GM12878 (cell line): ENCODE results near the gene FCHSD2. TPM values are rescaled to one million over a fixed set of nuclear protein-coding genes. Genes with fewer than 3 reads are reported as not detected.

Experiments
- BACH1 ChIP-seq: fragments of 450-650 bp; IDR thresholded peaks from 2 replicates; pipeline ENCODE4 v1.6.1; 2017; ENCODE audit warnings: mild to moderate bottlenecking, borderline replicate concordance
- BMI1 ChIP-seq: fragments of 450-650 bp; IDR thresholded peaks from 2 replicates; pipeline ENCODE4 v1.6.1; 2016; ENCODE audit warnings: mild to moderate bottlenecking, moderate library complexity, borderline replicate concordance
- BRCA1 ChIP-seq: IDR thresholded peaks from 2 replicates; pipeline ENCODE4 v1.6.1; 2011; ENCODE audit warnings: low read depth, low read length, improper control_type of control experiment
- CBX5 ChIP-seq: sonication (generic); IDR thresholded peaks from 2 replicates; pipeline ENCODE4 v1.6.1; 2016; ENCODE audit warnings: low read depth, moderate library complexity, mild to moderate bottlenecking, inconsistent platforms
- CREB1 ChIP-seq: IDR thresholded peaks from 2 replicates; pipeline ENCODE4 v1.6.1; 2012; ENCODE audit warnings: low read depth, mild to moderate bottlenecking, inconsistent platforms
- DPF2 ChIP-seq: fragments of 450-650 bp; IDR thresholded peaks from 2 replicates; pipeline ENCODE4 v1.6.1; 2017; ENCODE audit warnings: mild to moderate bottlenecking
- FOXM1 ChIP-seq: IDR thresholded peaks from 2 replicates; pipeline ENCODE4 v1.6.1; 2012; ENCODE audit warnings: low read depth, mild to moderate bottlenecking, inconsistent platforms, low read length, moderate library complexity
- HDGF ChIP-seq: fragments of 450-650 bp; IDR thresholded peaks from 2 replicates; pipeline ENCODE4 v1.6.1; 2016; ENCODE audit warnings: antibody characterized with exemption
- JUNB ChIP-seq: IDR thresholded peaks from 2 replicates; pipeline ENCODE4 v1.6.1; 2016; ENCODE audit warnings: antibody characterized with exemption, mild to moderate bottlenecking
- MEF2A ChIP-seq: IDR thresholded peaks from 2 replicates; pipeline ENCODE4 v1.6.1; 2011; ENCODE audit warnings: low read depth, mild to moderate bottlenecking, low read length, moderate library complexity; ENCODE audit not compliant: insufficient read depth
- MTA2 ChIP-seq: fragments of 450-650 bp; IDR thresholded peaks from 2 replicates; pipeline ENCODE4 v1.6.1; 2016; ENCODE audit warnings: low read depth, mild to moderate bottlenecking, moderate library complexity
- PML ChIP-seq: IDR thresholded peaks from 2 replicates; pipeline ENCODE4 v1.6.1; 2012; ENCODE audit warnings: low read length, inconsistent platforms
- RAD21 ChIP-seq: IDR thresholded peaks from 2 replicates; pipeline ENCODE4 v1.6.1; 2011; ENCODE audit warnings: mild to moderate bottlenecking, low read depth, low read length, moderate library complexity; ENCODE audit not compliant: insufficient read depth
- RUNX3 ChIP-seq: IDR thresholded peaks from 2 replicates; pipeline ENCODE4 v1.6.1; 2012; ENCODE audit warnings: low read length, inconsistent platforms
- SP1 ChIP-seq: IDR thresholded peaks from one replicate; pipeline ENCODE4 v1.6.1; 2011; ENCODE audit warnings: low read depth, low read length
- TCF3 ChIP-seq: IDR thresholded peaks from 2 replicates; pipeline ENCODE4 v1.6.1; 2012; ENCODE audit warnings: low read depth, mild to moderate bottlenecking, low read length, borderline replicate concordance; ENCODE audit not compliant: insufficient read depth
- polyA plus RNA-seq, 11 experiments: library from polyadenylated mRNA; depleted of rRNA in 4 of 11; unstranded in 6 of 11; stranded (reverse) in 5 of 11; fragments of >200 nt; fragmentation: Nextera tagmentation in 4 of 11; fragmentation: Illumina TruSeq in 1 of 11; extraction: Ambion mirVana in 4 of 11; extraction: Trizol in 1 of 11; gene quantifications; 1 replicate in 1 of 11; 2 replicates in 10 of 11; pipeline versions ENCODE4 v1.2.1 to v1.2.3, GENCODE V29; 2011 to 2016; ENCODE audit warnings: inconsistent platforms in 2 of 11, missing spikeins in 2 of 11, low read depth in 1 of 11
- total RNA-seq, 4 experiments: library from RNA; depleted of rRNA in 3 of 4; stranded (reverse); fragments of >200 nt in 3 of 4; fragmentation: Illumina TruSeq in 1 of 4; extraction: Trizol in 1 of 4; gene quantifications; 2 replicates each; pipeline versions ENCODE4 v1.2.1 to v1.2.3, GENCODE V29; 2013 to 2021
- TF ChIP-seq, protein P1 (sequence below): IDR thresholded peaks from 2 replicates; pipeline ENCODE4 v1.6.1; 2012; ENCODE audit warnings: improper control_type of control experiment, low read depth, low read length; ENCODE audit not compliant: insufficient replicate concordance
- TF ChIP-seq, protein P2 (sequence below): fragments of 450-650 bp; IDR thresholded peaks from 2 replicates; pipeline ENCODE4 v1.6.1; 2017; ENCODE audit warnings: mild to moderate bottlenecking, low read depth, inconsistent platforms; ENCODE audit not compliant: poor library complexity, severe bottlenecking
- TF ChIP-seq, protein P3 (sequence below): fragments of 450-650 bp; IDR thresholded peaks from 2 replicates; pipeline ENCODE4 v1.6.1; 2017; ENCODE audit warnings: mild to moderate bottlenecking, moderate library complexity

The FCHSD2 gene
- total and polyA plus RNA-seq, 10 of the 15 experiments (the other 5 are each of a cell fraction or from before 2014, with no cell fraction given), result 13.2 to 89.8 (median 47.8) TPM

DNA sequence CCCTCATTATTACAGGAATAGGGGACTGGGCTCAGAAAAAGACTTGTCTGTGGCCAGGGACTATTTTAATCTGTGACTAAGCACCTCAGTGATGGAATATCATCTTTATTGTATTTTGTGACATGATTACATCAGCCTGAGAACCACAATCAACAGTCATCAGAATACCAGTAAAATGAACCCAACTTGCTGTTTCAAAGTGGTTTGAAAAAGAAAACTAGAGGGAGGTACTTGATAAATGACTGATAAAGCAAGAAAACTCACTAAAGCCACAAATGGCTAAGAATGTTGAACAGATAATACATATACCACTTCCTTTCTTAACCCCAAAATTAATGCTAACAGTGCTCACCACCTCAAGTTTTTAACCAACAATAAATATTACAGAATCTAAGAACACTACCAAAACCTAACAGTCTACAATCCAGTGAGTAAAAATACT, 172.2 kb downstream of the FCHSD2 start (continued):
- TF ChIP-seq, protein P1, sequence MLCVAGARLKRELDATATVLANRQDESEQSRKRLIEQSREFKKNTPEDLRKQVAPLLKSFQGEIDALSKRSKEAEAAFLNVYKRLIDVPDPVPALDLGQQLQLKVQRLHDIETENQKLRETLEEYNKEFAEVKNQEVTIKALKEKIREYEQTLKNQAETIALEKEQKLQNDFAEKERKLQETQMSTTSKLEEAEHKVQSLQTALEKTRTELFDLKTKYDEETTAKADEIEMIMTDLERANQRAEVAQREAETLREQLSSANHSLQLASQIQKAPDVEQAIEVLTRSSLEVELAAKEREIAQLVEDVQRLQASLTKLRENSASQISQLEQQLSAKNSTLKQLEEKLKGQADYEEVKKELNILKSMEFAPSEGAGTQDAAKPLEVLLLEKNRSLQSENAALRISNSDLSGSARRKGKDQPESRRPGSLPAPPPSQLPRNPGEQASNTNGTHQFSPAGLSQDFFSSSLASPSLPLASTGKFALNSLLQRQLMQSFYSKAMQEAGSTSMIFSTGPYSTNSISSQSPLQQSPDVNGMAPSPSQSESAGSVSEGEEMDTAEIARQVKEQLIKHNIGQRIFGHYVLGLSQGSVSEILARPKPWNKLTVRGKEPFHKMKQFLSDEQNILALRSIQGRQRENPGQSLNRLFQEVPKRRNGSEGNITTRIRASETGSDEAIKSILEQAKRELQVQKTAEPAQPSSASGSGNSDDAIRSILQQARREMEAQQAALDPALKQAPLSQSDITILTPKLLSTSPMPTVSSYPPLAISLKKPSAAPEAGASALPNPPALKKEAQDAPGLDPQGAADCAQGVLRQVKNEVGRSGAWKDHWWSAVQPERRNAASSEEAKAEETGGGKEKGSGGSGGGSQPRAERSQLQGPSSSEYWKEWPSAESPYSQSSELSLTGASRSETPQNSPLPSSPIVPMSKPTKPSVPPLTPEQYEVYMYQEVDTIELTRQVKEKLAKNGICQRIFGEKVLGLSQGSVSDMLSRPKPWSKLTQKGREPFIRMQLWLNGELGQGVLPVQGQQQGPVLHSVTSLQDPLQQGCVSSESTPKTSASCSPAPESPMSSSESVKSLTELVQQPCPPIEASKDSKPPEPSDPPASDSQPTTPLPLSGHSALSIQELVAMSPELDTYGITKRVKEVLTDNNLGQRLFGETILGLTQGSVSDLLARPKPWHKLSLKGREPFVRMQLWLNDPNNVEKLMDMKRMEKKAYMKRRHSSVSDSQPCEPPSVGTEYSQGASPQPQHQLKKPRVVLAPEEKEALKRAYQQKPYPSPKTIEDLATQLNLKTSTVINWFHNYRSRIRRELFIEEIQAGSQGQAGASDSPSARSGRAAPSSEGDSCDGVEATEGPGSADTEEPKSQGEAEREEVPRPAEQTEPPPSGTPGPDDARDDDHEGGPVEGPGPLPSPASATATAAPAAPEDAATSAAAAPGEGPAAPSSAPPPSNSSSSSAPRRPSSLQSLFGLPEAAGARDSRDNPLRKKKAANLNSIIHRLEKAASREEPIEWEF, result peak; percentile 82
- TF ChIP-seq, protein P2, sequence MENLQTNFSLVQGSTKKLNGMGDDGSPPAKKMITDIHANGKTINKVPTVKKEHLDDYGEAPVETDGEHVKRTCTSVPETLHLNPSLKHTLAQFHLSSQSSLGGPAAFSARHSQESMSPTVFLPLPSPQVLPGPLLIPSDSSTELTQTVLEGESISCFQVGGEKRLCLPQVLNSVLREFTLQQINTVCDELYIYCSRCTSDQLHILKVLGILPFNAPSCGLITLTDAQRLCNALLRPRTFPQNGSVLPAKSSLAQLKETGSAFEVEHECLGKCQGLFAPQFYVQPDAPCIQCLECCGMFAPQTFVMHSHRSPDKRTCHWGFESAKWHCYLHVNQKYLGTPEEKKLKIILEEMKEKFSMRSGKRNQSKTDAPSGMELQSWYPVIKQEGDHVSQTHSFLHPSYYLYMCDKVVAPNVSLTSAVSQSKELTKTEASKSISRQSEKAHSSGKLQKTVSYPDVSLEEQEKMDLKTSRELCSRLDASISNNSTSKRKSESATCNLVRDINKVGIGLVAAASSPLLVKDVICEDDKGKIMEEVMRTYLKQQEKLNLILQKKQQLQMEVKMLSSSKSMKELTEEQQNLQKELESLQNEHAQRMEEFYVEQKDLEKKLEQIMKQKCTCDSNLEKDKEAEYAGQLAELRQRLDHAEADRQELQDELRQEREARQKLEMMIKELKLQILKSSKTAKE, result peak; percentile 74
- TF ChIP-seq BACH1, result peak; percentile 68; the same call in 1 of the 2 replicates
- no peak for TF ChIP-seq BRCA1
- TF ChIP-seq SP1, result no peak
- peak; percentile 24; the same call in 1 of the 2 replicates for TF ChIP-seq BMI1
- peak; percentile 92 for TF ChIP-seq JUNB
- TF ChIP-seq FOXM1, result peak; percentile 94
- no peak for TF ChIP-seq CBX5
- 0 out of 2 replicates have a peak, but pooled peaks have one; percentile 51 for TF ChIP-seq PML
- TF ChIP-seq, protein P3, sequence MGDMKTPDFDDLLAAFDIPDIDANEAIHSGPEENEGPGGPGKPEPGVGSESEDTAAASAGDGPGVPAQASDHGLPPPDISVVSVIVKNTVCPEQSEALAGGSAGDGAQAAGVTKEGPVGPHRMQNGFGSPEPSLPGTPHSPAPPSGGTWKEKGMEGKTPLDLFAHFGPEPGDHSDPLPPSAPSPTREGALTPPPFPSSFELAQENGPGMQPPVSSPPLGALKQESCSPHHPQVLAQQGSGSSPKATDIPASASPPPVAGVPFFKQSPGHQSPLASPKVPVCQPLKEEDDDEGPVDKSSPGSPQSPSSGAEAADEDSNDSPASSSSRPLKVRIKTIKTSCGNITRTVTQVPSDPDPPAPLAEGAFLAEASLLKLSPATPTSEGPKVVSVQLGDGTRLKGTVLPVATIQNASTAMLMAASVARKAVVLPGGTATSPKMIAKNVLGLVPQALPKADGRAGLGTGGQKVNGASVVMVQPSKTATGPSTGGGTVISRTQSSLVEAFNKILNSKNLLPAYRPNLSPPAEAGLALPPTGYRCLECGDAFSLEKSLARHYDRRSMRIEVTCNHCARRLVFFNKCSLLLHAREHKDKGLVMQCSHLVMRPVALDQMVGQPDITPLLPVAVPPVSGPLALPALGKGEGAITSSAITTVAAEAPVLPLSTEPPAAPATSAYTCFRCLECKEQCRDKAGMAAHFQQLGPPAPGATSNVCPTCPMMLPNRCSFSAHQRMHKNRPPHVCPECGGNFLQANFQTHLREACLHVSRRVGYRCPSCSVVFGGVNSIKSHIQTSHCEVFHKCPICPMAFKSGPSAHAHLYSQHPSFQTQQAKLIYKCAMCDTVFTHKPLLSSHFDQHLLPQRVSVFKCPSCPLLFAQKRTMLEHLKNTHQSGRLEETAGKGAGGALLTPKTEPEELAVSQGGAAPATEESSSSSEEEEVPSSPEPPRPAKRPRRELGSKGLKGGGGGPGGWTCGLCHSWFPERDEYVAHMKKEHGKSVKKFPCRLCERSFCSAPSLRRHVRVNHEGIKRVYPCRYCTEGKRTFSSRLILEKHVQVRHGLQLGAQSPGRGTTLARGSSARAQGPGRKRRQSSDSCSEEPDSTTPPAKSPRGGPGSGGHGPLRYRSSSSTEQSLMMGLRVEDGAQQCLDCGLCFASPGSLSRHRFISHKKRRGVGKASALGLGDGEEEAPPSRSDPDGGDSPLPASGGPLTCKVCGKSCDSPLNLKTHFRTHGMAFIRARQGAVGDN, result 0 out of 2 replicates have a peak, but pooled peaks have one; percentile 27
- TF ChIP-seq TCF3, result no peak
- peak; percentile 82; the same call in 1 of the 2 replicates for TF ChIP-seq MEF2A
- peak; percentile 69; the same call in 1 of the 2 replicates for TF ChIP-seq CREB1
- peak; percentile 98 for TF ChIP-seq RUNX3
- no peak for TF ChIP-seq HDGF
- peak; percentile 89 for TF ChIP-seq MTA2
- peak; percentile 40; the same call in 1 of the 2 replicates for TF ChIP-seq DPF2
- peak; percentile 2; the same call in 1 of the 2 replicates for TF ChIP-seq RAD21
